Cardiac muscle cell (in vitro differentiated cells and primary cell): ENCODE results near the gene ELAVL2. TPM values are rescaled to one million over a fixed set of nuclear protein-coding genes. Genes with fewer than 3 reads are reported as not detected.

Experiments
- DNase-seq, 2 donors: peaks; one replicate each; pipeline versions ENCODE4 v3.0.0 to v3.0.0-alpha.2; 2010 to 2017; ENCODE audit warnings: low read depth in 1 of 2, low spot score in 1 of 2
- H3K27ac ChIP-seq: fragments of 200-600 bp; sonication (generic); 2 replicates; pipeline ENCODE4 v1.5.1; 2016
- H3K27me3 ChIP-seq: fragments of 200-600 bp; sonication (generic); 2 replicates; pipeline ENCODE4 v1.6.0; 2016; ENCODE audit warnings: control low read depth
- H3K36me3 ChIP-seq: fragments of 200-600 bp; sonication (generic); 2 replicates; pipeline ENCODE4 v1.5.1; 2016; ENCODE audit warnings: control low read depth
- H3K4me1 ChIP-seq: fragments of 200-600 bp; sonication (generic); 2 replicates; pipeline ENCODE4 v1.8.1; 2017; ENCODE audit warnings: low read depth, mild to moderate bottlenecking, mixed run types
- H3K4me3 ChIP-seq: fragments of 200-600 bp; sonication (generic); 2 replicates; pipeline ENCODE4 v1.5.1; 2016; ENCODE audit warnings: mild to moderate bottlenecking
- H3K9me3 ChIP-seq: fragments of 200-600 bp; sonication (generic); 2 replicates; pipeline ENCODE4 v1.5.1; 2017; ENCODE audit warnings: low read depth, mild to moderate bottlenecking, control low read depth
- CTCF ChIP-seq: IDR thresholded peaks from 2 replicates; pipeline ENCODE4 v1.5.1; 2012; ENCODE audit warnings: low read depth, mild to moderate bottlenecking, low read length
- polyA plus RNA-seq: library from polyadenylated mRNA; unstranded; fragments of >200 nt; fragmentation: Nextera tagmentation; extraction: Ambion mirVana; gene quantifications from 2 replicates; pipeline ENCODE4 v1.2.1, GENCODE V29; 2016
- total RNA-seq: library from RNA; depleted of rRNA; stranded (reverse); fragments of >200 nt; gene quantifications from 2 replicates; pipeline ENCODE4 v1.2.3, GENCODE V29; 2016

The ELAVL2 gene
- total and polyA plus RNA-seq, 2 experiments from 2014 or later, result 3.2 to 11.2 TPM

- H3K4me1 ChIP-seq, result peaks cover 15% of the 10 kb centered on the region
- no peak overlapping the region for H3K27ac ChIP-seq
- H3K9me3 ChIP-seq, result no peaks in the 10 kb centered on the region
- DNase-seq, result no peak
- no peak for TF ChIP-seq CTCF
- H3K4me3 ChIP-seq, result no peak overlapping the region
- no peaks in the 10 kb centered on the region for H3K27me3 ChIP-seq
- H3K36me3 ChIP-seq, result no peaks in the 10 kb centered on the region
Measured at GRCh38 chr9:23739753-23740152, 86.3 kb downstream of the ELAVL2 start.

GRCh38 chr9:23736293-23736692, 89.7 kb downstream of the ELAVL2 start:
- Histone ChIP-seq H3K27me3 (no peaks in the 10 kb centered on the region), H3K4me1 (no peaks in the 10 kb centered on the region), H3K36me3 (no peaks in the 10 kb centered on the region), H3K9me3 (no peaks in the 10 kb centered on the region), H3K4me3 (no peak overlapping the region), H3K27ac (no peak overlapping the region)
- DNase-seq, result no peak
- TF ChIP-seq CTCF, result no peak

- TF ChIP-seq CTCF, result no peak
- H3K27ac ChIP-seq, result no peak overlapping the region
- peaks cover under 1% of the 10 kb centered on the region for H3K4me1 ChIP-seq
Measured at GRCh38 chr9:23733495-23734078, 92.5 kb downstream of the ELAVL2 start.

GRCh38 chr9:23731353-23731752, 94.7 kb downstream of the ELAVL2 start:
- peaks cover 11% of the 10 kb centered on the region for H3K4me1 ChIP-seq
- H3K36me3 ChIP-seq, result no peaks in the 10 kb centered on the region
- no peak for TF ChIP-seq CTCF
- H3K27me3 ChIP-seq, result no peaks in the 10 kb centered on the region
- no peak for DNase-seq
- H3K9me3 ChIP-seq, result no peaks in the 10 kb centered on the region
- H3K4me3 ChIP-seq, result no peak overlapping the region
- H3K27ac ChIP-seq, result no peak overlapping the region

More at GRCh38 chr9:23733495-23734078, 92.5 kb downstream of the ELAVL2 start:
- H3K9me3 ChIP-seq, result no peaks in the 10 kb centered on the region
- H3K4me3 ChIP-seq, result no peak overlapping the region
- DNase-seq, result no peak
- H3K27me3 ChIP-seq, result no peaks in the 10 kb centered on the region
- no peaks in the 10 kb centered on the region for H3K36me3 ChIP-seq

GRCh38 chr9:23730364-23730763, 95.7 kb downstream of the ELAVL2 start:
- H3K4me3 ChIP-seq, result no peak overlapping the region
- no peak overlapping the region for H3K27ac ChIP-seq
- no peaks in the 10 kb centered on the region for H3K36me3 ChIP-seq
- H3K4me1 ChIP-seq, result peaks cover 11% of the 10 kb centered on the region
- no peaks in the 10 kb centered on the region for H3K9me3 ChIP-seq
- H3K27me3 ChIP-seq, result no peaks in the 10 kb centered on the region
- DNase-seq, result no peak
- no peak for TF ChIP-seq CTCF
